H1 (cell line): ENCODE results near the gene DNM1L.

Experiments
- CBX5 ChIP-seq: fragments of 300-800, 300-1000 bp; sonication (generic); IDR thresholded peaks from 2 replicates; pipeline ENCODE4 v1.7.1; 2016; ENCODE audit warnings: antibody characterized with exemption, low read length, low read depth
- CEBPB ChIP-seq: IDR thresholded peaks from 2 replicates; pipeline ENCODE4 v1.6.1; 2012; ENCODE audit warnings: low read depth, low read length
- EP300 ChIP-seq, 2 experiments: IDR thresholded peaks; 1 replicate in 1 of 2; 2 replicates in 1 of 2; pipeline ENCODE4 v1.6.1; 2011 to 2012; ENCODE audit warnings: low read depth in 2 of 2, low read length in 2 of 2, mild to moderate bottlenecking in 2 of 2, borderline replicate concordance in 1 of 2, inconsistent platforms in 1 of 2, moderate library complexity in 1 of 2
- EZH2 ChIP-seq: fragments of 200-600 bp; sonication (generic); IDR thresholded peaks from 2 replicates; pipeline ENCODE4 v1.7.1; 2012; ENCODE audit warnings: low read depth, mild to moderate bottlenecking, moderate library complexity, low read length, inconsistent platforms; ENCODE audit not compliant: severe bottlenecking
- HDAC6 ChIP-seq: IDR thresholded peaks from one replicate; pipeline ENCODE4 v1.7.1; 2012; ENCODE audit warnings: low read depth, mild to moderate bottlenecking, inconsistent platforms, low read length, moderate library complexity
- POLR2A ChIP-seq, 2 experiments: IDR thresholded peaks; 1 replicate in 1 of 2; 2 replicates in 1 of 2; pipeline ENCODE4 v1.6.1; 2011; ENCODE audit warnings: low read depth in 2 of 2, low read length in 2 of 2, mild to moderate bottlenecking in 2 of 2; ENCODE audit errors: control extremely low read depth in 1 of 2
- POLR2AphosphoS5 ChIP-seq: IDR thresholded peaks from 2 replicates; pipeline ENCODE4 v1.6.1; 2011; ENCODE audit warnings: low read depth, low read length
- RXRA ChIP-seq: IDR thresholded peaks from 2 replicates; pipeline ENCODE4 v1.6.1; 2011; ENCODE audit warnings: low read depth, mild to moderate bottlenecking, low read length, moderate library complexity; ENCODE audit not compliant: insufficient read depth
- SP1 ChIP-seq: IDR thresholded peaks from 2 replicates; pipeline ENCODE4 v1.6.1; 2011; ENCODE audit warnings: low read depth, low read length
- ZNF274 ChIP-seq: IDR thresholded peaks from 2 replicates; pipeline ENCODE4 v1.7.0; 2012; ENCODE audit warnings: low read length, borderline replicate concordance; ENCODE audit errors: extremely low read depth
- TF ChIP-seq, protein P1 (sequence below), 3 experiments: IDR thresholded peaks; 1 replicate in 2 of 3; 2 replicates in 1 of 3; pipeline versions ENCODE4 v1.5.1 to v1.6.1; 2011; ENCODE audit warnings: low read length in 3 of 3, mild to moderate bottlenecking in 3 of 3, inconsistent platforms in 2 of 3, low read depth in 1 of 3, moderate library complexity in 1 of 3; ENCODE audit not compliant: insufficient read depth in 1 of 3; ENCODE audit errors: control extremely low read depth in 1 of 3
- TF ChIP-seq, protein P2 (sequence below): fragments of 300-600 bp; sonication (generic); IDR thresholded peaks from 2 replicates; pipeline ENCODE4 v1.7.1; 2012; ENCODE audit warnings: low read length, moderate library complexity, mild to moderate bottlenecking, inconsistent platforms; ENCODE audit not compliant: insufficient replicate concordance
- TF ChIP-seq, protein P3 (sequence below): IDR thresholded peaks from 2 replicates; pipeline ENCODE4 v1.6.1; 2012; ENCODE audit warnings: low read length, inconsistent platforms

DNA sequence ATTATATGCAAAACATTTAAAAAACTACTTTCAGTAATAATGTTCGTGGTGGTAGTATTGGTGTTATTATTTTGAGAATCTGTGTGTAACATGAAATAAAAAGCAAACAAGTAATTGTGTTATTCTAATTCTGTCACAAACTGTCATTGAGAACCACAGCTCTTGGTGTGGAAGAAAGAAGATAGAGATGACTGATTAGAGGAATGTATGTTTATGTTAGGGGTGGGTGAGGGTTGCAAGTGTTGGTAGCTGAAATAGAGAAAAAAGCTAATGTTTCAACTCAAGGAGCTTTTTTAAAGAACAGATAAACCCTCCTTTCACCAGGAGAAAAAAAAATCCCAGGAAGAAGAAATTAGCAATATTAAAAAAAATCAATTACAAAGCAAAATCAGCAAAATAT, 18.3 kb downstream of the DNM1L start:
- TF ChIP-seq ZNF274 (no peak), CEBPB (no peak), POLR2A (IDR thresholded peaks at IDR 0.05; ENCODE audit: control extremely low read depth in 1 of 2, low read depth in 2 of 2, low read length in 2 of 2) (no peak), POLR2AphosphoS5 (no peak), HDAC6 (no peak), SP1 (no peak), EP300 (IDR thresholded peaks at IDR 0.05; ENCODE audit: borderline replicate concordance in 1 of 2, low read depth in 2 of 2, low read length in 2 of 2) (no peak), EZH2 (no peak), CBX5 (no peak), RXRA (no peak)
- TF ChIP-seq, protein P1, sequence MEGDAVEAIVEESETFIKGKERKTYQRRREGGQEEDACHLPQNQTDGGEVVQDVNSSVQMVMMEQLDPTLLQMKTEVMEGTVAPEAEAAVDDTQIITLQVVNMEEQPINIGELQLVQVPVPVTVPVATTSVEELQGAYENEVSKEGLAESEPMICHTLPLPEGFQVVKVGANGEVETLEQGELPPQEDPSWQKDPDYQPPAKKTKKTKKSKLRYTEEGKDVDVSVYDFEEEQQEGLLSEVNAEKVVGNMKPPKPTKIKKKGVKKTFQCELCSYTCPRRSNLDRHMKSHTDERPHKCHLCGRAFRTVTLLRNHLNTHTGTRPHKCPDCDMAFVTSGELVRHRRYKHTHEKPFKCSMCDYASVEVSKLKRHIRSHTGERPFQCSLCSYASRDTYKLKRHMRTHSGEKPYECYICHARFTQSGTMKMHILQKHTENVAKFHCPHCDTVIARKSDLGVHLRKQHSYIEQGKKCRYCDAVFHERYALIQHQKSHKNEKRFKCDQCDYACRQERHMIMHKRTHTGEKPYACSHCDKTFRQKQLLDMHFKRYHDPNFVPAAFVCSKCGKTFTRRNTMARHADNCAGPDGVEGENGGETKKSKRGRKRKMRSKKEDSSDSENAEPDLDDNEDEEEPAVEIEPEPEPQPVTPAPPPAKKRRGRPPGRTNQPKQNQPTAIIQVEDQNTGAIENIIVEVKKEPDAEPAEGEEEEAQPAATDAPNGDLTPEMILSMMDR (IDR thresholded peaks at IDR 0.05; ENCODE audit: control extremely low read depth in 1 of 3, insufficient read depth in 1 of 3, low read depth in 1 of 3, low read length in 3 of 3): no peak
- TF ChIP-seq, protein P2, sequence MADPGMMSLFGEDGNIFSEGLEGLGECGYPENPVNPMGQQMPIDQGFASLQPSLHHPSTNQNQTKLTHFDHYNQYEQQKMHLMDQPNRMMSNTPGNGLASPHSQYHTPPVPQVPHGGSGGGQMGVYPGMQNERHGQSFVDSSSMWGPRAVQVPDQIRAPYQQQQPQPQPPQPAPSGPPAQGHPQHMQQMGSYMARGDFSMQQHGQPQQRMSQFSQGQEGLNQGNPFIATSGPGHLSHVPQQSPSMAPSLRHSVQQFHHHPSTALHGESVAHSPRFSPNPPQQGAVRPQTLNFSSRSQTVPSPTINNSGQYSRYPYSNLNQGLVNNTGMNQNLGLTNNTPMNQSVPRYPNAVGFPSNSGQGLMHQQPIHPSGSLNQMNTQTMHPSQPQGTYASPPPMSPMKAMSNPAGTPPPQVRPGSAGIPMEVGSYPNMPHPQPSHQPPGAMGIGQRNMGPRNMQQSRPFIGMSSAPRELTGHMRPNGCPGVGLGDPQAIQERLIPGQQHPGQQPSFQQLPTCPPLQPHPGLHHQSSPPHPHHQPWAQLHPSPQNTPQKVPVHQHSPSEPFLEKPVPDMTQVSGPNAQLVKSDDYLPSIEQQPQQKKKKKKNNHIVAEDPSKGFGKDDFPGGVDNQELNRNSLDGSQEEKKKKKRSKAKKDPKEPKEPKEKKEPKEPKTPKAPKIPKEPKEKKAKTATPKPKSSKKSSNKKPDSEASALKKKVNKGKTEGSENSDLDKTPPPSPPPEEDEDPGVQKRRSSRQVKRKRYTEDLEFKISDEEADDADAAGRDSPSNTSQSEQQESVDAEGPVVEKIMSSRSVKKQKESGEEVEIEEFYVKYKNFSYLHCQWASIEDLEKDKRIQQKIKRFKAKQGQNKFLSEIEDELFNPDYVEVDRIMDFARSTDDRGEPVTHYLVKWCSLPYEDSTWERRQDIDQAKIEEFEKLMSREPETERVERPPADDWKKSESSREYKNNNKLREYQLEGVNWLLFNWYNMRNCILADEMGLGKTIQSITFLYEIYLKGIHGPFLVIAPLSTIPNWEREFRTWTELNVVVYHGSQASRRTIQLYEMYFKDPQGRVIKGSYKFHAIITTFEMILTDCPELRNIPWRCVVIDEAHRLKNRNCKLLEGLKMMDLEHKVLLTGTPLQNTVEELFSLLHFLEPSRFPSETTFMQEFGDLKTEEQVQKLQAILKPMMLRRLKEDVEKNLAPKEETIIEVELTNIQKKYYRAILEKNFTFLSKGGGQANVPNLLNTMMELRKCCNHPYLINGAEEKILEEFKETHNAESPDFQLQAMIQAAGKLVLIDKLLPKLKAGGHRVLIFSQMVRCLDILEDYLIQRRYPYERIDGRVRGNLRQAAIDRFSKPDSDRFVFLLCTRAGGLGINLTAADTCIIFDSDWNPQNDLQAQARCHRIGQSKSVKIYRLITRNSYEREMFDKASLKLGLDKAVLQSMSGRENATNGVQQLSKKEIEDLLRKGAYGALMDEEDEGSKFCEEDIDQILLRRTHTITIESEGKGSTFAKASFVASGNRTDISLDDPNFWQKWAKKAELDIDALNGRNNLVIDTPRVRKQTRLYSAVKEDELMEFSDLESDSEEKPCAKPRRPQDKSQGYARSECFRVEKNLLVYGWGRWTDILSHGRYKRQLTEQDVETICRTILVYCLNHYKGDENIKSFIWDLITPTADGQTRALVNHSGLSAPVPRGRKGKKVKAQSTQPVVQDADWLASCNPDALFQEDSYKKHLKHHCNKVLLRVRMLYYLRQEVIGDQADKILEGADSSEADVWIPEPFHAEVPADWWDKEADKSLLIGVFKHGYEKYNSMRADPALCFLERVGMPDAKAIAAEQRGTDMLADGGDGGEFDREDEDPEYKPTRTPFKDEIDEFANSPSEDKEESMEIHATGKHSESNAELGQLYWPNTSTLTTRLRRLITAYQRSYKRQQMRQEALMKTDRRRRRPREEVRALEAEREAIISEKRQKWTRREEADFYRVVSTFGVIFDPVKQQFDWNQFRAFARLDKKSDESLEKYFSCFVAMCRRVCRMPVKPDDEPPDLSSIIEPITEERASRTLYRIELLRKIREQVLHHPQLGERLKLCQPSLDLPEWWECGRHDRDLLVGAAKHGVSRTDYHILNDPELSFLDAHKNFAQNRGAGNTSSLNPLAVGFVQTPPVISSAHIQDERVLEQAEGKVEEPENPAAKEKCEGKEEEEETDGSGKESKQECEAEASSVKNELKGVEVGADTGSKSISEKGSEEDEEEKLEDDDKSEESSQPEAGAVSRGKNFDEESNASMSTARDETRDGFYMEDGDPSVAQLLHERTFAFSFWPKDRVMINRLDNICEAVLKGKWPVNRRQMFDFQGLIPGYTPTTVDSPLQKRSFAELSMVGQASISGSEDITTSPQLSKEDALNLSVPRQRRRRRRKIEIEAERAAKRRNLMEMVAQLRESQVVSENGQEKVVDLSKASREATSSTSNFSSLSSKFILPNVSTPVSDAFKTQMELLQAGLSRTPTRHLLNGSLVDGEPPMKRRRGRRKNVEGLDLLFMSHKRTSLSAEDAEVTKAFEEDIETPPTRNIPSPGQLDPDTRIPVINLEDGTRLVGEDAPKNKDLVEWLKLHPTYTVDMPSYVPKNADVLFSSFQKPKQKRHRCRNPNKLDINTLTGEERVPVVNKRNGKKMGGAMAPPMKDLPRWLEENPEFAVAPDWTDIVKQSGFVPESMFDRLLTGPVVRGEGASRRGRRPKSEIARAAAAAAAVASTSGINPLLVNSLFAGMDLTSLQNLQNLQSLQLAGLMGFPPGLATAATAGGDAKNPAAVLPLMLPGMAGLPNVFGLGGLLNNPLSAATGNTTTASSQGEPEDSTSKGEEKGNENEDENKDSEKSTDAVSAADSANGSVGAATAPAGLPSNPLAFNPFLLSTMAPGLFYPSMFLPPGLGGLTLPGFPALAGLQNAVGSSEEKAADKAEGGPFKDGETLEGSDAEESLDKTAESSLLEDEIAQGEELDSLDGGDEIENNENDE: no peak
- TF ChIP-seq, protein P3, sequence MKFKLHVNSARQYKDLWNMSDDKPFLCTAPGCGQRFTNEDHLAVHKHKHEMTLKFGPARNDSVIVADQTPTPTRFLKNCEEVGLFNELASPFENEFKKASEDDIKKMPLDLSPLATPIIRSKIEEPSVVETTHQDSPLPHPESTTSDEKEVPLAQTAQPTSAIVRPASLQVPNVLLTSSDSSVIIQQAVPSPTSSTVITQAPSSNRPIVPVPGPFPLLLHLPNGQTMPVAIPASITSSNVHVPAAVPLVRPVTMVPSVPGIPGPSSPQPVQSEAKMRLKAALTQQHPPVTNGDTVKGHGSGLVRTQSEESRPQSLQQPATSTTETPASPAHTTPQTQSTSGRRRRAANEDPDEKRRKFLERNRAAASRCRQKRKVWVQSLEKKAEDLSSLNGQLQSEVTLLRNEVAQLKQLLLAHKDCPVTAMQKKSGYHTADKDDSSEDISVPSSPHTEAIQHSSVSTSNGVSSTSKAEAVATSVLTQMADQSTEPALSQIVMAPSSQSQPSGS: no peak
